GM19035 (cell line): ENCODE measurements around the gene DAAM2.

Experiments
- ATAC-seq: cut with Tn5 transposase; IDR thresholded peaks from one replicate; pipeline ENCODE4 v1.9.1; 2021; ENCODE audit not compliant: unreplicated experiment

The DAAM2 gene

DNA sequence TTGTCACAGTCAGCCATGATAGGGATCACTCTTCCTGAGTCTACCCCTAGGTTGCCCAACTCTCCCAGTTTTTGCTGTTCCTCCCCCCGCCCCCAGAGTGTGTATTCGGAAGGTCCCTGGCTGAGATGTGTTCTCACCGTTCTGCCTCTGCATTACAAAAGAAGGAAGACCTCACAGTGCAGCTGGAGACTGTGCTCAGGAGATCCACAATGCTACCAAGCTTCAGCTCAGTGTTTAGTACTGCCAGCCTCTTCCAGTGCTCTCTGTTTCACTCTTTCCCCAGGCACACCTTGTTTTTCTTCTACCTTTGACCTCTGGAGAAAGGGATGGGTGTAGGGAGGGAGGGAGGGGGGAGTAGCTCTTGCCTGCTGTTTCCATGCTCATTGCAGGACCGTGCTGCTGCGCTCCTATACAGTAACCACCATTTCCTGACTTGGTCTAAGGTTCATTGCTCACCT is 155.5 kb downstream of the DAAM2 start:
- ATAC-seq = no peak

DNA sequence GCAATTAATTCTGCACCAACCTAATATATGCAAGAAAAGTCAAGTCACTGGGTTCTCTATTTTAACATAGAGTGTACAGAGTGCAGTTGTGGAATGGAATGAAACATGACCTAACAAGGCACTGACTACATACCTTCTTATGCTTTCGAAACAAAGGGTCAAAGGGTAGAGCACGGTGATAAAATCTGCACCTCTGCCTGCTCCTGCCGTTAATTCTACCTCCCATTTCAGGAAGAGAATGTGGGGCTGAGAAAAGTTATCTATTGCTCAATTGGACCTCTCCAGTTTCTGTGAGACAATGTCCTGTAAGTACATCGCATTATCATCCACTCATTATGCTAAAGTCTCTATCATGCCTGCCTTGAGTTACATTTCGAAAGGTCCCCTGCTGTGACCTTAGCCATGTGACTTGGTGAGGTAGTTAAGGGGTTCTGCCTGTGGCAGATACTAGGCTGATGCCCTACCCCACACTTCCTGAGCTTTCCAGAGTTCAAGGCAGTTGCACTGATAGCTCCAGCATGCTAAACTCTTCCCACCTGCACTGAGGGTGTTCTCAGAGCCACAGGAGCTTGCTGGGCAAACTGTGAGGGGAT is 156.1 kb downstream of the DAAM2 start:
- ATAC-seq = no peak

- ATAC-seq = no peak
Observed at GRCh38 chr6:39950125-39950720, 158.0 kb downstream of the DAAM2 start.

- ATAC-seq = no peak
Observed at GRCh38 chr6:39951191-39951590, 159.0 kb downstream of the DAAM2 start.

DNA sequence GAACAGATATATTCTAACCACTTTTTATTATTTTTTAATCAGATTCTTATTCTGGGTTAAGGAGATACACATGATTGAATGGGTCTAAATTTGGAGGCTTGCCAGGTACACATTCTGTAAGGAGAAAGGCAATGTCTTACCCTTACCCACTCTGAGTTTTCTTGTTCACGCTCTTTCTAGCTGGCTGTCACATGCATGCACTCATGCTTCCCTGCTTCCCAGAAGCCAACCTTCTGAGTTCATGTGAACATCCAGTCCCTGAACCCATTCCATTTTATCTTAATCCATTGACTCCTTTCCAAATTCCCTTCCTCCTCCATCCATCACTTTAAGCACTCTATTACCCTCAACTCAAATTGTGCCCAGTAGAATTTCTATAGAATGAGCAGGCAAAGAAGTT is 159.5 kb downstream of the DAAM2 start:
- no peak for ATAC-seq

DNA sequence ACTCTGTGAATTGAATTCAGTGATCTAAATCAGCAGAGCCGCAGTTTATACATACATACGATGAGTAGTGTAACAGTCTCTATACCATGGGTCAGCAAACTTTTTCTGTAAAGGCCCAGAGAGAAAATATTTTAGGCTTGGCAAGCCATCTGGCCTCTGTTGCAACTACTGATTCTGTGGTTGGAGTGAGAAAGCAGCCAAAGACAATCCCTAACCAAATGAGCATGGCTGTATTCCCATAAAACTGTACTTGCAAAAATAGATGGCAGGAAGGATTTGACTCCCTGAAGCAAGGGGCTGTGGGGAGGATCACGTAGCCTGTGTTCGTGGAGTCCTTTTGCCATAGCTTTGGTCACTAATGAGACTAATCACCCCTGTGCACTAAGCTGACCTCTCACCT is 160.0 kb downstream of the DAAM2 start:
- ATAC-seq = no peak

GRCh38 chr6:39953076-39953618 is 161.0 kb downstream of the DAAM2 start:
- ATAC-seq = no peak
